Stimulated activated CD8-positive, alpha-beta memory T cell treated with anti-CD3 and anti-CD28 coated beads, Interleukin-15, amount 100 ng/mL, for 1 hour (primary cell): ENCODE results near the gene PCDHA5.

Experiments
- DNase-seq: peaks from one replicate; pipeline ENCODE4 v3.0.0-alpha.2; 2020; ENCODE audit warnings: low read depth

Gene PCDHA5

GRCh38 chr5:140862441-140863295 lies 41.3 kb downstream of the PCDHA5 start:
- DNase-seq: no peak

- no peak for DNase-seq
Observed at GRCh38 chr5:140868721-140869554, 47.5 kb downstream of the PCDHA5 start, which contains the start of gene PCDHA11. Gene PCDHA11 (plus strand): TSS chr5:140868957. CDS start chr5:140869104, 147 bp downstream.

GRCh38 chr5:140869555-140869886 lies 48.1 kb downstream of the PCDHA5 start:
- DNase-seq: no peak

- no peak for DNase-seq
Observed at GRCh38 chr5:140870221-140871201, 49.1 kb downstream of the PCDHA5 start.
